NB4 (cell line): ENCODE measurements around the gene SEC24C.

Source experiments
- POLR2A ChIP-seq: IDR thresholded peaks from 2 replicates; pipeline ENCODE4 v1.6.1; 2011; ENCODE audit warnings: mild to moderate bottlenecking; ENCODE audit not compliant: insufficient read length; ENCODE audit errors: extremely low read depth
- TF ChIP-seq, protein P1 (sequence below): IDR thresholded peaks from one replicate; pipeline ENCODE4 v1.5.1; 2012; ENCODE audit warnings: low read depth, low read length
- TF ChIP-seq, protein P2 (sequence below): IDR thresholded peaks from 2 replicates; pipeline ENCODE4 v1.6.1; 2011; ENCODE audit warnings: low read depth, low read length

DNA sequence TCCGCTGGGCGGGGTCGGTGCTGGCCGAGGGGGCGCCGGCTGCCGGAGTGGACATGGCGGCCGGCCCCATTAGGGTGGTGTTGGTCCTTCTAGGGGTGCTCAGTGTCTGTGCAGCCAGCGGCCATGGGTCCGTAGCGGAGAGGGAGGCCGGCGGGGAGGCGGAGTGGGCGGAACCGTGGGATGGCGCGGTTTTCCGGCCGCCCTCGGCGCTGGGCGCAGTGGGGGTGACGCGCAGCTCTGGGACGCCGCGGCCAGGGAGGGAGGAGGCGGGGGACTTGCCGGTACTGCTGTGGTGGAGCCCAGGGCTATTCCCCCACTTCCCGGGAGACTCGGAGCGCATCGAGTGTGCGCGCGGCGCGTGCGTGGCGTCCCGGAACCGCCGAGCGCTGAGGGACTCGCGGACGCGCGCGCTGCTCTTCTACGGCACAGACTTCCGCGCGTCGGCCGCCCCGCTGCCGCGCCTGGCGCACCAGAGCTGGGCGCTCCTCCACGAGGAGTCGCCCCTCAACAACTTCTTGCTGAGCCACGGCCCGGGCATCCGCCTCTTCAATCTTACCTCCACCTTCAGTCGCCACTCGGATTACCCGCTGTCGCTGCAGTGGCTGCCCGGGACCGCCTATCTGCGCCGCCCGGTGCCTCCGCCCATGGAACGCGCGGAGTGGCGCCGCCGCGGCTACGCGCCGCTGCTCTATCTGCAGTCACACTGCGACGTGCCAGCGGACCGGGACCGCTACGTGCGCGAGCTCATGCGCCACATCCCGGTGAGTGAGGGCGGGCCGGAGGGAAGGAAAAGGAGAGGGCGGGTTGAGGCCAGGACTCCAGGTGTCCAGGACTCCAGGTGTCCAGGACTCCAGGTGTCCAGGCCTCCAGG lies 28.3 kb downstream of the SEC24C start:
- TF ChIP-seq, protein P1, sequence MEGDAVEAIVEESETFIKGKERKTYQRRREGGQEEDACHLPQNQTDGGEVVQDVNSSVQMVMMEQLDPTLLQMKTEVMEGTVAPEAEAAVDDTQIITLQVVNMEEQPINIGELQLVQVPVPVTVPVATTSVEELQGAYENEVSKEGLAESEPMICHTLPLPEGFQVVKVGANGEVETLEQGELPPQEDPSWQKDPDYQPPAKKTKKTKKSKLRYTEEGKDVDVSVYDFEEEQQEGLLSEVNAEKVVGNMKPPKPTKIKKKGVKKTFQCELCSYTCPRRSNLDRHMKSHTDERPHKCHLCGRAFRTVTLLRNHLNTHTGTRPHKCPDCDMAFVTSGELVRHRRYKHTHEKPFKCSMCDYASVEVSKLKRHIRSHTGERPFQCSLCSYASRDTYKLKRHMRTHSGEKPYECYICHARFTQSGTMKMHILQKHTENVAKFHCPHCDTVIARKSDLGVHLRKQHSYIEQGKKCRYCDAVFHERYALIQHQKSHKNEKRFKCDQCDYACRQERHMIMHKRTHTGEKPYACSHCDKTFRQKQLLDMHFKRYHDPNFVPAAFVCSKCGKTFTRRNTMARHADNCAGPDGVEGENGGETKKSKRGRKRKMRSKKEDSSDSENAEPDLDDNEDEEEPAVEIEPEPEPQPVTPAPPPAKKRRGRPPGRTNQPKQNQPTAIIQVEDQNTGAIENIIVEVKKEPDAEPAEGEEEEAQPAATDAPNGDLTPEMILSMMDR = no peak
- peak; percentile 25 for TF ChIP-seq POLR2A
- TF ChIP-seq, protein P2, sequence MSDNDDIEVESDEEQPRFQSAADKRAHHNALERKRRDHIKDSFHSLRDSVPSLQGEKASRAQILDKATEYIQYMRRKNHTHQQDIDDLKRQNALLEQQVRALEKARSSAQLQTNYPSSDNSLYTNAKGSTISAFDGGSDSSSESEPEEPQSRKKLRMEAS = peak; percentile 69; the same call in 1 of the 2 replicates
